ENCODE results near the gene HIPK2. TPM values are rescaled to one million over a fixed set of nuclear protein-coding genes. Genes with fewer than 3 reads are reported as not detected.

The HIPK2 gene
- total RNA-seq, 4 donors from 2014 or later, result 17.9 to 35.9 (median 22.4) TPM

DNA sequence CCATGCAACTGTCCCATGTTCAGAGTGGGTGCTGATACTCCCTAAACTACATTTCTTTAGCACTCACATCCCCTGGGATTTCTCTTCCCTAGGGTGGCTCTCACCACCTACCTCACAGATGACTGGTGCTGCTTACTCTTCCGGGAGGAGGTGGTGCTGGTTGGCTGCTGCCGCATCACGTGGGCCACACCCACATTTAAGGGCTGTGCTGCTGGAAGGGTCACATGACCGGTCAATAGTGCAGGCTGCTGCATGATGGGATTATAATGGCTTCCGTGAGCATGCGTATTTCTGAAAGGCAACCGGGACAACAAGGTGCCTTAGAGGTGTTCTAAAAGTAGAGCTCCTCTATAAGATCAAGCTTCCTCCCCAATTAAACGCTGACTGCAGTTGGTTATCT, 177.5 kb downstream of the HIPK2 start:
- Histone ChIP-seq H3K27ac (no peak overlapping the region), H3K27me3 (no peaks in the 10 kb centered on the region), H3K4me1 (peaks cover 0 to 13% (median 0%) of the 10 kb centered on the region in 3 donors), H3K9me3 (no peaks in the 10 kb centered on the region), H3K36me3 (peaks cover 0 to 84% of the 10 kb centered on the region in 2 donors), H3K4me3 (no peak overlapping the region)
- WGBS, 2 donors (ENCODE audit: low coverage in 1 of 2), result 92 to 100% methylated on average over 2 to 5 of the region's 8 CpGs
- no peak for TF ChIP-seq POLR2AphosphoS5 (IDR thresholded peaks at IDR 0.05)
- TF ChIP-seq EP300 (IDR thresholded peaks at IDR 0.05), result no peak
- TF ChIP-seq CTCF (IDR thresholded peaks at IDR 0.05), result no peak
- no peak for TF ChIP-seq POLR2A (IDR thresholded peaks at IDR 0.05)
- ATAC-seq, result no peak

DNA sequence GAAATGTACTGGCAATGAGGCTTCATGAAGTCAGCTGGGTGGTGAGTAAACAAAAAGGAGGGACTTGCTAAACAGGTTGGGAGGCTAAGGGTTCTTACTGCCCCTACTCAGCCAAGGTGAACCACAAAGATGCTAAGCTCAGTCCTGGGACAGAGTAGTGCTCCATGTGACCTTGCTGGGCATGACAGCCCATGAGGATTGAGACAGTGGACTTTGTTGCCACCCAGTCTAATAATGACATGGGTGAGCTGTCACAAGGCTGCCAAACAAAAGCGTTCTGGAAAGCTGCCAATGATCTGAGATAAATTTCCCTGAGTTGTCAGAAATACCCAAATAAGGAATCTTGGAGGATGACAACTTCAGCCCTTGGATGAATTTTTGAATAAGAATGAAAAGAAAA, 179.2 kb downstream of the HIPK2 start:
- Histone ChIP-seq H3K4me3 (no peak overlapping the region), H3K9me3 (no peaks in the 10 kb centered on the region), H3K4me1 (peaks cover 0 to 13% (median 0%) of the 10 kb centered on the region in 3 donors), H3K27me3 (no peaks in the 10 kb centered on the region), H3K36me3 (peaks cover 0 to 93% of the 10 kb centered on the region in 2 donors), H3K27ac (no peak overlapping the region)
- WGBS, 2 donors (ENCODE audit: low coverage in 1 of 2), result 67% methylated on average over 1 of the region's 1 CpG; no CpG with 5 or more reads in 1 of the 2 donors
- TF ChIP-seq POLR2AphosphoS5 (IDR thresholded peaks at IDR 0.05) (no peak), POLR2A (IDR thresholded peaks at IDR 0.05) (no peak), EP300 (IDR thresholded peaks at IDR 0.05) (no peak), CTCF (IDR thresholded peaks at IDR 0.05) (no peak)
- ATAC-seq, result no peak

GRCh38 chr7:139597028-139597427, 180.8 kb downstream of the HIPK2 start:
- 100% methylated on average over 1 of the region's 5 CpGs; no CpG with 5 or more reads in 1 of the 2 donors for WGBS, 2 donors (ENCODE audit: low coverage in 1 of 2)
- TF ChIP-seq CTCF (IDR thresholded peaks at IDR 0.05), result no peak
- TF ChIP-seq POLR2A (IDR thresholded peaks at IDR 0.05), result no peak
- Histone ChIP-seq H3K4me1 (peaks cover 0 to 13% (median 0%) of the 10 kb centered on the region in 3 donors), H3K9me3 (no peaks in the 10 kb centered on the region), H3K4me3 (no peak overlapping the region), H3K36me3 (peaks cover 0 to 93% of the 10 kb centered on the region in 2 donors), H3K27ac (no peak overlapping the region), H3K27me3 (no peaks in the 10 kb centered on the region)
- ATAC-seq, result no peak

DNA sequence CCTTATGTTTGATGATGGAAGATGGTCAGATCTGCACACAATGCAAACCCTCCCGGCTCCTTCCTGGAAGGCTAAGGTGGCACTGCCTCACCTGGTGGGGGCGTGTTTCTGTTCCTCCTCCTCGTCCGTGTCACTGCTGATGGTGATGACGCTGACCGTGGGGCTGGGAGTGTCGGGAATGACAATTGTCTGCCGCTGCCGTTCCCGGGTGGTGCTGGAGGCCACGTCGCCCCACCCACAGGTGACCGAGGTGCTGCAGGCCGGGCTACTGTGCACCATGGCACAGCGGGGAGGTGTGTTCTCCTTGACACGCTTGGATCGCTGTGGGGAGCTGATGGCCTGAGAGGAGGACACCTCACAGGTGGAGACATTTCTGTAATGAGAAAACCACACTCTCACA, 181.2 kb downstream of the HIPK2 start:
- H3K4me3 ChIP-seq, result no peak overlapping the region

More for the DNA sequence above, 181.2 kb downstream of the HIPK2 start:
- Histone ChIP-seq H3K4me1 (peaks cover 0 to 13% (median 0%) of the 10 kb centered on the region in 3 donors), H3K27me3 (no peaks in the 10 kb centered on the region), H3K36me3 (peaks cover 0 to 95% of the 10 kb centered on the region in 2 donors), H3K27ac (no peak overlapping the region), H3K9me3 (no peaks in the 10 kb centered on the region)
- WGBS, 2 donors (ENCODE audit: low coverage in 1 of 2), result 91% methylated on average over 6 of the region's 17 CpGs; no CpG with 5 or more reads in 1 of the 2 donors
- TF ChIP-seq POLR2A (IDR thresholded peaks at IDR 0.05) (no peak), EP300 (IDR thresholded peaks at IDR 0.05) (no peak), POLR2AphosphoS5 (IDR thresholded peaks at IDR 0.05) (no peak), CTCF (IDR thresholded peaks at IDR 0.05) (no peak)
- ATAC-seq, result no peak
